GM18507 (cell line): ENCODE measurements around the gene RNASET2.

Source experiments
- DNase-seq: peaks from one replicate; pipeline ENCODE4 v3.0.0; 2011; ENCODE audit warnings: low read depth; ENCODE audit not compliant: insufficient read length; ENCODE audit errors: extremely low spot score
- FAIRE-seq: peaks from 2 replicates; lab custom pipeline; 2011; peaks lifted over from hg19 to GRCh38; lab: Jason Lieb, UNC

Gene RNASET2, protein sequence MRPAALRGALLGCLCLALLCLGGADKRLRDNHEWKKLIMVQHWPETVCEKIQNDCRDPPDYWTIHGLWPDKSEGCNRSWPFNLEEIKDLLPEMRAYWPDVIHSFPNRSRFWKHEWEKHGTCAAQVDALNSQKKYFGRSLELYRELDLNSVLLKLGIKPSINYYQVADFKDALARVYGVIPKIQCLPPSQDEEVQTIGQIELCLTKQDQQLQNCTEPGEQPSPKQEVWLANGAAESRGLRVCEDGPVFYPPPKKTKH

DNA sequence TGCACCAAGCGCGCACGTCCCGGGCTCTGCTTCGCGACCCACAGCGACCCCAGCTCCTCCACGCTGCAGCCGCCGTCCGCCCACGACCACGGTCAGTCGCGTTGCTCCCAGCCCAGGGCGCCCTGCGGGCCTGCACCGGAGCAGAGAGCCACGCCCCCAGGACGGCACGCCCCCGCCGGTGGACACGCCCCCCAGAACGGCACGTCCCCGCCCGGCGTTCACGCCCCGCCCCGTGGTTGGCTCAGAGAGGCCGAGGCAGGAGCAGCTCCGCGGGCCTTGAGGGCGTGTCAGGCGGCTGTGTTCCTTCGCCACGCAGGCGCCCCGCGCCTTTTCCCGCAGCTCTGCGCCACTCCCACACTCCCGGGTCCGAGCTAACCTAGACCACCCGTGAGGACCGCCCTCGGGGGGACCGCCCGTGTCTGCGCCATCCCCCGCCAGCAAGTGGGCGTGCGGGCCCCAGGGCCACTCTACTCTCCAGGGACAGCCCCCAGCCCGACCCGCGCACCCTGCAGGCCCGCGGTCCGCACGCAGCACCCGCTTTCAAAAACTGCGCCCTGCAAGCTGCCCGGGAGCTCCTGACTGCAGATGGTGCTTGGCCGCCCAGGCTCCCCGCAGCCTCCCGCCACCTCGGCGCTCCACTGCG is at the start of gene RNASET2:
RNASET2 (minus strand) TSS at position 107 of the 643 bp plus-strand sequence. CDS start 368 bp downstream, outside the sequence.
- DNase-seq (peak; percentile 64), FAIRE-seq (peak; percentile 95)

DNA sequence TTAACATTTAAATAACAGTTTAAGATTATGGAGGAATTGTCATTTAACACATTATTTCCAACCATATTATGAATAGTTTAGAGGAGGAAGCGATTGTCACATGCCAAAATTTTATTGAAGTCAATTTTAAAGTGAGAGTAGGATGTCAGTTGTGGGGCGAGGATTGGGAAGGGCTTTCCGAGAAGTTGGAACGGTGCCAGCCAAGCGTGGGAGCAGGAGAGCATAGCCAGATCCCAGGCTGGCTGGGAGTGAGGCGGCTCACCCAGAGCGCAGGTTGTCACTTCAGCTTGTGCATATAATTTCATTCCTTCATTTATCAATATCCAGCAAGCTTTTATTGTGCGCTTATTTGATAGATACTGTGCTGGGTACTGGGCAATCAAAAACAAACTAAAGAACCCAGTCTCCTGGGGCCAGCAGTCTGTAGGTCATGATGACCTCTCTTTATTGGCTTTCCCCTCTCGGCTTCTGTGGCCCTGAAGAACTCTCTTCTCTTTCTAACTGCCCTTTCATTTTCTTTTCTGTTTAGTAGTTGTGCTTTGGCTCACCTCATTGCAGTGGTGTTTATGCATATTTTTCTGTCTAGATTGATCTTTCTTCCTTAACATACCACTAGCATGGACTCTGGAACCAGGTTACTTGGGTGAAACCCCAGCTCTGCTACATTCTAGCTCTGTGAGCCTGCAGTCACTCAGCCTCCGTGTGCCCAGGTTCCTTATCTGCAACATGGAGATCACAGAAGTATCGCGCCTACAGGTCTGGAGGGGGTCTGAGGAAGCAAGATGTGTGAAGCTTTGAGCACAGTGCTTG is 49.2 kb upstream of the RNASET2 start:
- FAIRE-seq (no peak), DNase-seq (no peak)

DNA sequence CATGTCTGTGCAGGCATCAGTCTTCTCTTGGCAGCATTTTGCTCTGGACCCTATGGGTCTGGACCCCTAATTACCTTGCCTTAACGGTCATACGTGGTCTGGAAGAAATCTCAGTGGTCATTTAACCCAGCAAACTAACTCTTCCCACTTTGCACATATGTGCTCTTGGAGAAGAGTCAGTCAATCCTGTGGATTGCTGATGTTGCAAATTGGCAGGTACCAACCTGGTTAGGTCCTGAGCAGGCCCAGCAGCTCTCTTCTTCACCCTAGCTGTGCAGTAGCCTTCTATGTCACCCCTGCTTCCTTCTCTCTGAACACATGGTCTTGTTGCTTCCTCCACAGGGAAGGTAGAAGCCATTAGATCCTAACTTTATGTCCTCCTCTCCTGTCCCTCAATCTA is 44.4 kb upstream of the RNASET2 start:
- FAIRE-seq (peak; percentile 36), DNase-seq (no peak)

DNA sequence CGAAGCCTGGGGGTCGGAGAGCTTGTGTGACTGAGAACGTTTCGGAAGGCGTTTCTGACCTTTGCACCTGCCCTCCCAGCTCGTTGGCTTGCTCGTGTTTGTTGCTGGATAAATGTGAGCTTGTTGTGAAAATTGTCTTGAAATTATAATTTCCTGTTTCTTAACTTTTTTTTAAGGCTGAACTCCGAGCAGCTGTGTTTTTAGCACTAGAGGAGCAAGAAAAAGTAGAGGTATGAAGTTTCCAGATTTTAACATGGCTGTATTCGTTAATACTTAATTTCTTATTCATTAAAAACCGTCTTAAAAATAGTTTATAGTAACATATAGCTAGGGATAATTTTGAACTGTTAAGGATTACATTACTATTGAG is 43.5 kb upstream of the RNASET2 start:
- no peak for DNase-seq
- no peak for FAIRE-seq

DNA sequence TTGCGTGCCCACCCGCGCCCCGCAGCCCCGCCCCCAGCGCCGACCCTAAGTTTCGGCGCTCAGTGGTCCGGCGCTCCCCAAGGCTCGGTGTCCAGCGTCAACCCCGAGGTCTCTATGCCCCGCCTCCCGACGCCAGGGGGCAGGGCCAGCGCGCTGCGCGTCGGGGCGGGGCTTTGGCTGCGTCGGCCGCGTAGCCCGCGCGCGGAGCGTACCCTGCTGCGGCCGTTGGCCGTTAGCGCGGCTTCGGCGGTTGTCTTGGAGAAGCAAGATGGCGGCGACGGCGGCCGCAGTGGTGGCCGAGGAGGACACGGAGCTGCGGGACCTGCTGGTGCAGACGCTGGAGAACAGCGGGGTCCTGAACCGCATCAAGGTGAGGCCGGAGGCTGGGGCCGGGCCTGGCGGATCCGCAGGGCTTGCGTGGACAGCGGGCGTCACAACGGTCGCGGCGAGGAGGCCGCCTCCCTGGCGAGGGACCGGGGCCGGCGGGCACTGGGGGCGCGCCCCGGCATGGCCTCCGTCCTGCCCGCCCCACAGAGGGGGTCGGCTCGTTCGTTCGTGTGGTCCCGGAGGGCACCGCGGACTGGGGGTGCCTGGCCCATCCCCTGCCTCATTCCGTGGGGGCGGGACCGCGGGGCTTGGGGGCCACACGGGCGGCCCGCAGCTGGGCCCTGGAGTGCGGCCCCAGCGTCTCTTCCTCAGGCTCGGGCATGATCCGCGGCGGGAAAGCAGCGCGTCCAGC is 43.0 kb upstream of the RNASET2 start, which contains the start of gene CEP43:
CEP43 (plus strand) TSS at position 253 of the 739 bp plus-strand sequence; CDS start at position 269, 16 bp downstream.
- peak; percentile 97 for FAIRE-seq
- DNase-seq: peak; percentile 92

DNA sequence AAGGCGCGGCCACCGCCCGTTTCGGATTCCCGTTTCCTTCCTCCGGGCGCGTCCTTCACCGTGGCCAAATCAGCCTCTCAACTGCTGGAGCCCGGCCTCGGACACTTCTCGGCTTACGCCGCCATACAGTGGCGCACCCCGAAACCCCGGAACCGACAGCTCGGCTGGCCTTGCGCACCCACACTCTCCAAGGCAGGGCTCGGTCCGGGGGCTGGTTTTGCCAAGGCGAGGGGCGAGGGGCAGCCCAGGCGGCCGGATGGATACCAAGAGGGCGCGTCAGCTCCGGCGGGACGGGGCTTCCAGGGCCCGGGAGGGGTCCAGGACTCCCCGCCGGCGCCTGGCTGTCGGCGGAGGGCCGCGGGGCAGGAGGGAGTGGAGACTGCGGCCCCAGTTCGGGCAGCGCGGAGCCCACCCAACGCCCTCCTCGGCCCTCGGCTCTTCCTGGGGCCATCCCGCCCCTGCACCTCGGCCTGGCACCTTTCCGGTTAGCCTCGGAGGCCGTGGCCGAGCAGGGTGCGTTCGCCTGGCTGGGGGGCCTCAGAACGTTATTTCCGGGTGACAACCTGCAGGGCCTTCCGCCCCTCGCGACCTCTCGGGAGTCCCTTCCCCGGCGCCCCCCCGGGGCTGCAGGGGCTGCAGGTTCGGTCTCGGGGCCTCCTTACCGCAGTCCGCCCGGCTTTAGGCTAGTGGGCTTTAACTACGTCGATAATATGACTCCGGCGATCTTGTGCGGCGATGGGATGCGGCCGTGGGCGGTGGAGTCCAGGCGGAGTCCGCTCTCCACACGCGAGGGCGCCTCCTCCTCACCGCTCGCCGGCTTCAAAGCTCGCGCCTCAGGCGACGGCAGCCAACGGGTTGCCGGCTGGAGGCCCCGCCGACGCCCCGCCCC is 42.1 kb upstream of the RNASET2 start:
- FAIRE-seq: no peak
- no peak for DNase-seq

DNA sequence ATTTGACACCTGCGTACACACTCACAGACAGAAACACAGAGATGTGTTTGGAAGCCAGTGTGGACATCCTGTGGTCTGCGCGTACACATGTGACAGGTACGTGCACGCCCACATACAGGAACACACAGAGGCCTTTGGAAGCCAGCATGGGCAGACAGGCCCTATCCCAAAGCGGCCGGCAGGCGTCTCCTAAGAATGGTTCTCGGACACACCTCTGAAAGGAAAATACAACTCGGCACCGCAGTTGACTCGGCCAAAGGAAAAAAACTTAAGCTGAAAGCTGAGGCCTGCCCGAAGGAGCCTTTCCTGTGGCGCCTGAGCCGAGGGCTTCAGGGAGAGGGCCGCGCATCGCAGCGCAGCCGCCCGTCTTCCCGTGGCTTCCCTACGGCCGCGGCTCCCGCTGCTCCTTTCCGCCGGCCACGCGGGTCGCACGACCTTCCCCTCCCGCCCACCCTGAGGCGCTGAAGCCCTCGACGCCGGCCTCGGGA is 41.5 kb upstream of the RNASET2 start:
- no peak for DNase-seq
- peak; percentile 67 for FAIRE-seq

DNA sequence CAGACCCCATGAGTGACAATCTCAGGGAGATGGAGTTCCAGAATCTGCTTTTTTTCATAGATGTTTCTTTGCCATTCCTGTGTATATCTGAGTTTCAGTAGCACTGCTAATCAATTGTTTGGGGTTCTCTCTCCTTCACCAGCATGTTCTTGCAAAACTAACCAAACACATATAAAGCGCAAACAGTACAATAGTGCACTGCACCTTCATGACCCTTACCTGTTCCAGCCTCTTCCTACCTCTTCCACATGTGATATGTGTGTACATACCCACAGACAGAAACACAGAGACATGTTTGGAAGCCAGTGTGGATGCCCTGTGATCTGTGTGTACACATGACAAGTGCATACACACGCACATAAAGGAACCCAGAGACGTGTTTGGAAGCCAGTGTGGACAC is 41.0 kb upstream of the RNASET2 start:
- DNase-seq: no peak
- FAIRE-seq: no peak

DNA sequence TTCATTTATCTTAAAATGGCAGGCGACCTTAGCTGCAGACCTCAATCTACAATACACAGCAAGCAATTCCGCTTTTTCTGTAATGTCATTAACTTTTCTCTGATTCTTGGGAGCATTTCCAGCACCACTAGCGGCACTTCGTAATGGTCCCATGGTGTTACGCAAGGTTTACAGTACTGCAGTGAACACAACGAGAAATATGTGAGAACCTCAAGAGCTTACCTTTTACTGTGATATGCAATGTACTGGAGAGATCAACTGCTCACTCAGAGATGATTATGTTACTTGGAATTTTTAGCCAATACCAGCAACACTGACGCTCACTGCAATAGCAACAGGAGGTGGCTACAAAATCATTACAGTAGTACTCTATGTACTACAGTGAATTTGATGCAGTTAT is 40.1 kb upstream of the RNASET2 start:
- DNase-seq (no peak), FAIRE-seq (no peak)

DNA sequence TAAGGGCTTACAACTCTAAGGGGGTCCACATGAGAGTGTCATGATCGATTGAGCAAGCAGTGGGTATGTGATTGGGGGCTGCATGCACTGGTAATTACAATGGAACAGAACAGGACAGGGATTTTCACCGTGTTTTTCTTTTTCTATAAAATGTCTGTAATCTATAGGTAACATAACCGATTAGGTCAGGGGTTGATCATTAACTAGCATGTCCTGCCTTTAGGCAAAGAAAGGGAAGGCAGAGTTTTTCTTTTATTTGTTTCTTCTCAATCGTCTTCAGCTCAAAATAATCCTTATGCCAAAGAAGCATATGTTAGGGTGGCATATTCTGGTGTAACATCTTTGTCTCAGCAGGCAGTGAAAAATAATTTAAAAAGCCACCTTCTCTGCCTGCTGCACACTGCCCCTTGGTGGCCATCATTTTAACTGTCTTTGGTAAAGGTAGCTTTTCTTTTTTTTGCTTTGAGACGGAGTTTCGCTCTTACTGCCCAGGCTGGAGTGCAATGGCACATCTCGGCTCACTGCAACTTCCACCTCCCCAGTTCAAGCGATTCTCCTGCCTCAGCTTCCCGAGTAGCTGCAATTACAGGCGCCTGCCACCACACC is 33.2 kb upstream of the RNASET2 start:
- no peak for DNase-seq
- FAIRE-seq: peak; percentile 87

DNA sequence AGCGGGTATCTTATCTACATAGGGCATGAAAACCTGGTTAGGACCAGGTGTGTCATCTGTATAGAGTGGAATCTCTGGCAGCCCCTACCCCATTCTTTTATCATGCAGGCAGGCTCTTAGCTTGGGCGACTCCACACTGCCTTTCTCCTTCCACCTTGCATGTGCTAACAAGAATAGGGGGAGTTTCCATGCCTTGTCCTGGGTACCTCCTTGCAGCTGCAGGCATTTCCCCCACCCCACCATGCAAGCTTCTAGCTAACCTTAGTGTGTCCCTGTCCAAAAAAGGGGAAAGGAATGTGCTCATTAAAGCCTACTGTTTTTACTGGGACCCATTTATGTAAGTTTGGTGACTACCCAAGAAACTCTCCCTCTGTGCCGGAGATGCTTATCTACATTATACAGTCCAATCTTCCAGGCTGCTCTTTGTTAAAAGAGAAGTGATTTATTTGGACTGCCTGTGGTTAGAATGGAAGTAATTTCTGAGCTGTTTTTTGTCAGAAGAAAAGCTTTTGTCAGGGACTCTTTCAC is 32.4 kb upstream of the RNASET2 start:
- no peak for FAIRE-seq
- no peak for DNase-seq

DNA sequence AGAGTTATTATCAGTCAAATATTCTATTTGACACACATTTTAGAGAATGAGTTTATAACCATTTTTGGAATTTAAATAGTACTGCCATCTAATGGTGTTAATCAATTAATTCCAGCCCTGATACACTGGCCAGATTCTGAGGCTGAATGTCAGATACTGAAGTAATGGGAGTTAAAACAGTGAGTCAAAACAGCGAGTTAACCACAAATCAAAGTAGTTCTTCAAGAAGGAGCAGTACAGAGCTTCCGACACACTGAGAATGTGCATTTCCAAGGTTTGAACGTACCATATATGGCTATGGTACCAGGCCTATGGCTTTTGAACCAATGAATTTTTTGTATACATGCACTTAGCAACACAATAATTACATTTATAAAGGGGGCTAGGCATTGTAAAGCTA is 31.6 kb upstream of the RNASET2 start:
- no peak for DNase-seq
- FAIRE-seq: peak; percentile 33

DNA sequence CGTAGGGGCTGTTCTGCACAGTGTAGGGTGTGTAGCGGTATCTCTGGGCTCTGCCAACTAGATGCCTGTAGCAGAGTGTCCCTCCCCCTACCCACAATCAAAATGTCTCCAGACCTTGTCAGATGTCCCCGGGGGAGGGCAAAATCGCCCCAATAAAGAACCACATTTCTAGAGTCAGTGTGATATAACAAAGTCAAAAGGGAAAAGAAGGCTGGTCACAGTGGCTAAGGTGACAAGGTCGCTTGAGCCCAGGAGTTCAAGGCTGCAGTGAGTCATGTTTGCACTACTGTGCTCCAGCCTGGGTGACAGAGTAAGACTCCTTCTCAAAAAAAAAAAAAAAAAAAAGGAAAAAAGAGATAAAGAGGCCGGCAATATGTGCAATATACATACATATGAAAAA is 31.1 kb upstream of the RNASET2 start:
- FAIRE-seq (no peak), DNase-seq (no peak)

DNA sequence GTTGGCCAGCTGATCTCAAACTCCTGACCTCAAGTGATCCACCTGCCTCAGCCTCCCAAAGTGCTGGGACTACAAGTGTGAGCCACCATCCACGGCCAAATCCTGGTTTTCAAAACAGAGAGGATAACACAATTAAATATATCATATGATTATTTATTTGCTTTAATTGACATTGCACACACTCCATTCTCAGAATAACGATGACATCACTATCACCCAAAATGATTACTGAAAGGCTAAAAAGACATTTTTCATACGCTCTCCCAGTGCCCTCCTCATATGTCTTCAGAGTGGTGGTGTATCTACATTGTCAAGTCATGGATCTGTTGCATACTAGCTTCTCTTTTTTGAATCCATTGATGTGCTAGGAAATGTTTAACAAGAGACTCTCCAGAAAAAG is 24.4 kb upstream of the RNASET2 start:
- FAIRE-seq (no peak), DNase-seq (no peak)

DNA sequence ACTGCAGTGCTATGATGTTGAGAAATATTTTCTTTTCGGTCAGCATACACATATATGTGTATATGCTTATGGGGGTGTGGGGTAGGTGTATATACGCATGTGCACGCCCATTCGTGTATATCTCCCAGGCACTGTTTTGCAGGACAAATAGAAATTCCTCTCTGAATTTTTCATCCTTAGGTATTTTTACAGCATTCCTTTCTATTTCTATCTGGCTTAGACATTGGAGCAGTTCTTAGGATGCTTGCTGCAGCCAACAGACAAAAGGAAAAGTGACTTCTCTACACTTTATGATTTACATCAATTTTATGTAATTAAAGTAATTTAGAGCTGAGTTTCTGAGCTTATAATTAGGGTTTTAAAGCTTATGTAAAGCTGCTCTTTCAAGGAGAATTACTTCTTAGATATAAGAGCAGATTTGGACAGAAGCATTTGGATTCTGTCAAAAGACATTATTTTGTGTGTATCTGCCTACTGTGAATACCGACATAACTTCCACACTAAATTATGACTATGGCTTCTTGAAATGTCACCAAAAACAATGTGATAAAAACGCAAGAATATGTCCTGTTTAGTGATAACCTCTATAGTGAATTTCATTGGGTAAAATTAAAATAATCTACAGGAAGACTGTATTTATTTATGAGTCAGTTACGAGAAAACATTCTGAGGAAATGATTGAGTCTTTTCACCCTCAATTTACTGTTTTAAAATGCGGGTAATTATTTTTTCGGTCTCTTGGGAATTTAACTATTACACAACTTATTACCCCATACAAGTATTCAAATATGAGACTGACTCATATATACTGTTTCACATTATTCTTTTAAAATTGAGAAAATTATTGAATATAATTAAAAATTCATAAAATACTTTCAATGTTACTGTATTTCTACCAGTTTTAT is 21.5 kb upstream of the RNASET2 start:
- DNase-seq: no peak
- FAIRE-seq: no peak

DNA sequence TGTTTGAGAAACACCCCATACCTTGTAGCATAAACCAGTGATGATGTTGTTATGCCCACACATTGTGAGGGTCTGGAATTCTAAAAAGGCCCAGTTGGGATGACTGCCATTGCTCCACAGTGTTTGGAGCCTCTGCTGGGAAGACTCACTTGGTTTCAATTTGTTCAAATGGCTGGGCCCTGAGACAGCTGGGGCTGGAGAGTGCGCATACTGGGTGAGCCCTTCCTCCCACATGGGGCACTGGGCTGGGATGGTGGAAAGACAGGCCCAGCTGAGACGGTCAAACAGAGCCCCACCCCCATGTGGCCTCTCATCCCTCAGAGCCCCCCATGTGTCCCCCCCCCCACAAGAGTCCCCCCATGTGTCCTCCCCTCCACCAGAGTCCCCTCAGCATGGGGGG is 20.3 kb upstream of the RNASET2 start:
- DNase-seq (no peak), FAIRE-seq (no peak)

DNA sequence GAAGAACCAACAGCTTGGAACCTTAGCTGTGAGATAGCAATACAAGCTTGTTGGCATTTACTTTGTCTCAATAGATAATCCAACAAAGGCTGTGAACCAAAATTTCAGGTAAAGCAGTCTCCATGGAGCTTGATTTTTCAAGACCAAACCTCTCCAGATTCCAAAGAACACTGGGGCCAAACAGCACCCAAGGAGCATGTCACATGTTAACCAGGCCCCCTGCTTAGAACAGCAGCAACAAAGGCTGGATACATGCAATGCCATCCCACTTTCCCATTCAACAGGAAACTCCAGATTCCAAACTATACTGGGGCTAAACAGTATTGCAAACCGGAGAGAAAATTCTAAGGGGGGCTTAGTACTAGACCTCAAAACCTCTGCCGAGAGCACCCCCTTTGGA is 15.8 kb upstream of the RNASET2 start:
- DNase-seq: no peak
- FAIRE-seq: no peak
